PC-3 (cell line): Measurements from ENCODE around the gene DNAJC28.

Source experiments
- CTCF ChIP-seq: fragments of 300-600 bp; sonication (generic); conservative IDR thresholded peaks from 2 replicates; pipeline ENCODE4 v1.5.1; 2017; ENCODE audit warnings: antibody characterized with exemption, low read depth, mild to moderate bottlenecking, low read length
- EZH2 ChIP-seq: fragments of 300-600 bp; sonication (generic); IDR thresholded peaks from one replicate; pipeline ENCODE4 v1.6.1; 2017; ENCODE audit warnings: antibody characterized with exemption, mild to moderate bottlenecking, low read length; ENCODE audit not compliant: unreplicated experiment
- EZH2phosphoT487 ChIP-seq: fragments of 300-600 bp; sonication (generic); IDR thresholded peaks from 2 replicates; pipeline ENCODE4 v1.6.1; 2018; ENCODE audit warnings: mild to moderate bottlenecking, antibody characterized with exemption, low read length, borderline replicate concordance

GRCh38 chr21:33539616-33540015, 48.1 kb upstream of the DNAJC28 start:
- no peak for TF ChIP-seq CTCF
- TF ChIP-seq EZH2phosphoT487, result no peak
- no peak for TF ChIP-seq EZH2
